ENCODE data around the gene CCDC187.
A peak's percentile ranks its signal among the peaks of the same experiment; 100 is the strongest.

The CCDC187 gene

GRCh38 chr9:136265561-136266355, 38.1 kb downstream of the CCDC187 start:
- TF ChIP-seq Cebpa-rat (IDR thresholded peaks at IDR 0.05) = no peak
- Histone ChIP-seq H3K9ac (no peak overlapping the region), H3K27ac (peak overlapping the region; percentile 76), H3K27me3 (no peaks in the 10 kb centered on the region), H3K4me1 (peaks cover 80% of the 10 kb centered on the region), H3K4me2 (peak overlapping the region; percentile 93), H3K4me3 (no peak overlapping the region), H3K36me3 (no peaks in the 10 kb centered on the region), H3K9me3 (no peaks in the 10 kb centered on the region), H4K20me1 (no peaks in the 10 kb centered on the region)

GRCh38 chr9:136264441-136265405, 39.2 kb downstream of the CCDC187 start:
- H4K20me1 ChIP-seq = no peaks in the 10 kb centered on the region
- peak overlapping the region; percentile 93 for H3K4me2 ChIP-seq
- H3K4me3 ChIP-seq = peak overlapping the region; percentile 49
- H3K4me1 ChIP-seq = peaks cover 91% of the 10 kb centered on the region
- no peak for TF ChIP-seq Cebpa-rat (IDR thresholded peaks at IDR 0.05)
- no peaks in the 10 kb centered on the region for H3K9me3 ChIP-seq
- H3K27me3 ChIP-seq = no peaks in the 10 kb centered on the region
- no peaks in the 10 kb centered on the region for H3K36me3 ChIP-seq
- peak overlapping the region; percentile 76 for H3K27ac ChIP-seq
- peak overlapping the region; percentile 49; the same call in 1 of the 2 replicates for H3K9ac ChIP-seq

GRCh38 chr9:136264031-136264430, 39.9 kb downstream of the CCDC187 start:
- Histone ChIP-seq H3K27me3 (no peaks in the 10 kb centered on the region), H3K4me2 (peak overlapping the region; percentile 93), H3K36me3 (no peaks in the 10 kb centered on the region), H3K4me1 (peaks cover 98% of the 10 kb centered on the region), H4K20me1 (no peaks in the 10 kb centered on the region), H3K27ac (peak overlapping the region; percentile 76), H3K9me3 (no peaks in the 10 kb centered on the region), H3K4me3 (peak overlapping the region; percentile 49), H3K9ac (peak overlapping the region; percentile 49; the same call in 1 of the 2 replicates)
- TF ChIP-seq Cebpa-rat (IDR thresholded peaks at IDR 0.05) = no peak

GRCh38 chr9:136262671-136263178, 41.2 kb downstream of the CCDC187 start:
- Histone ChIP-seq H3K27ac (peak overlapping the region; percentile 94), H3K4me2 (peak overlapping the region; percentile 93), H3K9ac (peak overlapping the region; percentile 84; the same call in 1 of the 2 replicates), H4K20me1 (no peaks in the 10 kb centered on the region), H3K4me3 (no peak overlapping the region), H3K36me3 (no peaks in the 10 kb centered on the region), H3K4me1 (peaks cover 93% of the 10 kb centered on the region), H3K9me3 (no peaks in the 10 kb centered on the region), H3K27me3 (no peaks in the 10 kb centered on the region)
- TF ChIP-seq Cebpa-rat (IDR thresholded peaks at IDR 0.05) = no peak

- Histone ChIP-seq H3K9ac (peak overlapping the region; percentile 84), H3K27me3 (no peaks in the 10 kb centered on the region), H3K36me3 (no peaks in the 10 kb centered on the region), H3K4me3 (no peak overlapping the region), H3K4me1 (peaks cover 95% of the 10 kb centered on the region), H3K9me3 (no peaks in the 10 kb centered on the region), H3K4me2 (peak overlapping the region; percentile 93), H3K27ac (peak overlapping the region; percentile 94), H4K20me1 (no peaks in the 10 kb centered on the region)
- TF ChIP-seq Cebpa-rat (IDR thresholded peaks at IDR 0.05) = no peak
These were observed 42.0 kb downstream of the CCDC187 start for GRCh38 chr9:136261686-136262430.

GRCh38 chr9:136260936-136261472, 42.9 kb downstream of the CCDC187 start:
- H4K20me1 ChIP-seq = no peaks in the 10 kb centered on the region
- no peak for TF ChIP-seq Cebpa-rat (IDR thresholded peaks at IDR 0.05)
- no peaks in the 10 kb centered on the region for H3K36me3 ChIP-seq
- H3K9me3 ChIP-seq = no peaks in the 10 kb centered on the region
- peak overlapping the region; percentile 94 for H3K27ac ChIP-seq
- peaks cover 95% of the 10 kb centered on the region for H3K4me1 ChIP-seq
- peak overlapping the region; percentile 84; the same call in 1 of the 2 replicates for H3K9ac ChIP-seq
- H3K4me3 ChIP-seq = no peak overlapping the region
- peak overlapping the region; percentile 93 for H3K4me2 ChIP-seq
- no peaks in the 10 kb centered on the region for H3K27me3 ChIP-seq

- no peak for TF ChIP-seq Cebpa-rat (IDR thresholded peaks at IDR 0.05)
- peak overlapping the region; percentile 93 for H3K4me2 ChIP-seq
These were observed 43.4 kb downstream of the CCDC187 start for GRCh38 chr9:136260521-136260920.

GRCh38 chr9:136259836-136260235, 44.1 kb downstream of the CCDC187 start:
- H3K36me3 ChIP-seq = no peaks in the 10 kb centered on the region
- H3K4me1 ChIP-seq = peaks cover 90% of the 10 kb centered on the region

More at GRCh38 chr9:136260521-136260920, 43.4 kb downstream of the CCDC187 start:
- Histone ChIP-seq H3K27ac (peak overlapping the region; percentile 94), H3K27me3 (no peaks in the 10 kb centered on the region), H3K9ac (peak overlapping the region; percentile 84), H3K9me3 (no peaks in the 10 kb centered on the region), H3K4me1 (peaks cover 95% of the 10 kb centered on the region), H4K20me1 (no peaks in the 10 kb centered on the region), H3K36me3 (no peaks in the 10 kb centered on the region), H3K4me3 (0 out of 2 replicates have a peak overlapping the region, but pooled peaks have one; percentile 69)

GRCh38 chr9:136259517-136259813, 44.4 kb downstream of the CCDC187 start:
- Histone ChIP-seq H3K4me2 (peak overlapping the region; percentile 93), H3K27me3 (no peaks in the 10 kb centered on the region), H3K4me1 (peaks cover 89% of the 10 kb centered on the region), H3K9ac (peak overlapping the region; percentile 84), H3K27ac (peak overlapping the region; percentile 94), H3K36me3 (no peaks in the 10 kb centered on the region), H3K4me3 (peak overlapping the region; percentile 69), H3K9me3 (no peaks in the 10 kb centered on the region), H4K20me1 (no peaks in the 10 kb centered on the region)
- TF ChIP-seq Cebpa-rat (IDR thresholded peaks at IDR 0.05) = no peak

More at GRCh38 chr9:136259836-136260235, 44.1 kb downstream of the CCDC187 start:
- Histone ChIP-seq H3K4me3 (peak overlapping the region; percentile 69), H3K27ac (peak overlapping the region; percentile 94), H3K9ac (peak overlapping the region; percentile 84), H3K4me2 (peak overlapping the region; percentile 93), H3K27me3 (no peaks in the 10 kb centered on the region), H3K9me3 (no peaks in the 10 kb centered on the region), H4K20me1 (no peaks in the 10 kb centered on the region)
- TF ChIP-seq Cebpa-rat (IDR thresholded peaks at IDR 0.05) = no peak
